H1 (cell line): Measurements from ENCODE around the gene TRIM65. TPM values are rescaled to one million over a fixed set of nuclear protein-coding genes. Genes with fewer than 3 reads are reported as not detected.

Experiments used
- CTCF ChIA-PET: fragments of 300-600 bp; sonication (Branson Sonifier 250); formaldehyde crosslinking; loops from one replicate; lab custom pipeline; 2021; ENCODE audit not compliant: partially characterized antibody; lab: Charles Lee
- POLR2A ChIA-PET: fragments of 300-600 bp; sonication (Branson Sonifier 250); formaldehyde crosslinking; loops from one replicate; lab custom pipeline; 2021; ENCODE audit warnings: inconsistent platforms; ENCODE audit not compliant: partially characterized antibody; lab: Charles Lee
- DNase-seq, 2 experiments: peaks; one replicate each; pipeline versions ENCODE4 v3.0.0 to v3.0.0-alpha.2; 2010 to 2022; ENCODE audit warnings: low spot score in 2 of 2, low read depth in 1 of 2, mixed read lengths in 1 of 2
- FAIRE-seq: peaks from 2 replicates; lab custom pipeline; 2011; peaks lifted over from hg19 to GRCh38; lab: Jason Lieb, UNC
- H2AFZ ChIP-seq: 2 replicates; pipeline ENCODE4 v1.8.1; 2012; ENCODE audit warnings: low read length, inconsistent platforms
- H2AK5ac ChIP-seq: 2 replicates; pipeline ENCODE4 v1.6.1; 2013; ENCODE audit warnings: low read depth, low read length
- H2BK120ac ChIP-seq: replicated peaks from 2 replicates; pipeline ENCODE3; 2013; ENCODE audit warnings: low read depth, low read length, inconsistent platforms
- H2BK12ac ChIP-seq: 2 replicates; pipeline ENCODE4 v1.6.1; 2013; ENCODE audit warnings: low read depth, low read length
- H2BK15ac ChIP-seq: 2 replicates; pipeline ENCODE4 v1.6.1; 2013; ENCODE audit warnings: low read length
- H2BK20ac ChIP-seq: 2 replicates; pipeline ENCODE4 v1.6.1; 2013; ENCODE audit warnings: low read length
- H2BK5ac ChIP-seq: 2 replicates; pipeline ENCODE4 v1.6.1; 2013; ENCODE audit warnings: low read depth, low read length
- H3K14ac ChIP-seq: 2 replicates; pipeline ENCODE4 v1.6.1; 2013; ENCODE audit warnings: inconsistent platforms; ENCODE audit not compliant: insufficient read length
- H3K18ac ChIP-seq: 2 replicates; pipeline ENCODE4 v1.6.1; 2013; ENCODE audit warnings: low read length; ENCODE audit errors: extremely low read depth
- H3K23ac ChIP-seq: 2 replicates; pipeline ENCODE4 v1.6.1; 2013; ENCODE audit warnings: inconsistent platforms; ENCODE audit not compliant: insufficient read length
- H3K23me2 ChIP-seq: 2 replicates; pipeline ENCODE4 v1.6.1; 2013; ENCODE audit warnings: low read depth, low read length
- H3K27ac ChIP-seq: 2 replicates; pipeline ENCODE4 v1.6.1; 2011; ENCODE audit warnings: low read depth, low read length, inconsistent platforms
- H3K27me3 ChIP-seq, 4 experiments: replicated peaks in 1 of 4; 1 replicate in 1 of 4; 2 replicates in 3 of 4; pipeline versions ENCODE4 v1.6.1 to v1.8.1; 2011 to 2013; ENCODE audit warnings: low read length in 3 of 4, mild to moderate bottlenecking in 3 of 4, inconsistent platforms in 2 of 4, mixed read lengths in 2 of 4, moderate library complexity in 1 of 4; ENCODE audit not compliant: control insufficient read depth in 3 of 4, insufficient read depth in 3 of 4; ENCODE audit errors: extremely low read depth in 1 of 4
- H3K36me3 ChIP-seq, 4 experiments: 2 replicates each; pipeline versions ENCODE4 v1.6.1 to v1.8.1; 2011 to 2013; ENCODE audit warnings: mild to moderate bottlenecking in 4 of 4, low read length in 3 of 4, moderate library complexity in 2 of 4, control low read depth in 1 of 4, inconsistent platforms in 1 of 4; ENCODE audit not compliant: insufficient read depth in 4 of 4, control insufficient read depth in 2 of 4
- H3K4ac ChIP-seq: replicated peaks from 2 replicates; pipeline ENCODE3; 2013; ENCODE audit warnings: low read length, low read depth, mixed read lengths, inconsistent platforms; ENCODE audit not compliant: insufficient read length
- H3K4me1 ChIP-seq, 4 experiments: replicated peaks in 1 of 4; 1 replicate in 1 of 4; 2 replicates in 3 of 4; pipeline versions ENCODE4 v1.6.1 to v1.8.1; 2011 to 2013; ENCODE audit warnings: low read length in 3 of 4, inconsistent platforms in 2 of 4, mixed read lengths in 1 of 4; ENCODE audit not compliant: insufficient read depth in 4 of 4, control insufficient read depth in 3 of 4
- H3K4me2 ChIP-seq, 2 experiments: 2 replicates each; pipeline versions ENCODE4 v1.6.1 to v1.8.1; 2011 to 2013; ENCODE audit warnings: low read depth in 2 of 2, low read length in 2 of 2, control low read depth in 1 of 2, inconsistent platforms in 1 of 2, mild to moderate bottlenecking in 1 of 2; ENCODE audit not compliant: insufficient read depth in 1 of 2
- H3K4me3 ChIP-seq, 4 experiments: fragments of 200-600, 300-600 bp in 1 of 4; sonication (generic), shearing (Covaris generic), sonication (Bioruptor Twin) in 1 of 4; 2 replicates each; pipeline versions ENCODE4 v1.5.1 to v1.8.1; 2011 to 2016; ENCODE audit warnings: low read length in 4 of 4, low read depth in 3 of 4, control low read depth in 2 of 4, inconsistent platforms in 2 of 4, mild to moderate bottlenecking in 2 of 4, mixed read lengths in 1 of 4, moderate library complexity in 1 of 4; ENCODE audit not compliant: insufficient read depth in 2 of 4; ENCODE audit errors: extremely low read depth in 1 of 4
- H3K56ac ChIP-seq: replicated peaks from 2 replicates; pipeline ENCODE3; 2013; ENCODE audit warnings: low read depth, mild to moderate bottlenecking, mixed read lengths, low read length, inconsistent platforms; ENCODE audit not compliant: insufficient read length
- H3K79me1 ChIP-seq: 2 replicates; pipeline ENCODE4 v1.6.1; 2013; ENCODE audit warnings: low read depth, low read length, control low read depth
- H3K79me2 ChIP-seq, 2 experiments: 2 replicates each; pipeline versions ENCODE4 v1.6.1 to v1.8.1; 2012 to 2013; ENCODE audit warnings: low read length in 2 of 2, mild to moderate bottlenecking in 2 of 2, inconsistent platforms in 1 of 2; ENCODE audit not compliant: insufficient read depth in 2 of 2, control insufficient read depth in 1 of 2
- H3K9ac ChIP-seq, 4 experiments: replicated peaks in 1 of 4; 1 replicate in 1 of 4; 2 replicates in 3 of 4; pipeline versions ENCODE4 v1.6.1 to v1.8.1; 2011 to 2013; ENCODE audit warnings: low read depth in 3 of 4, low read length in 3 of 4, control low read depth in 2 of 4, mild to moderate bottlenecking in 2 of 4, moderate library complexity in 2 of 4, inconsistent platforms in 1 of 4; ENCODE audit errors: extremely low read depth in 1 of 4
- H3K9me3 ChIP-seq, 2 experiments: 2 replicates each; pipeline versions ENCODE4 v1.6.1 to v1.8.1; 2012 to 2013; ENCODE audit warnings: mild to moderate bottlenecking in 2 of 2, moderate library complexity in 2 of 2, control low read depth in 1 of 2, inconsistent platforms in 1 of 2, low read depth in 1 of 2, low read length in 1 of 2, mixed read lengths in 1 of 2; ENCODE audit not compliant: insufficient read depth in 2 of 2
- H4K20me1 ChIP-seq, 2 experiments: replicated peaks in 1 of 2; 2 replicates each; pipeline versions ENCODE3 to v1.8.1; 2011 to 2013; ENCODE audit warnings: inconsistent platforms in 2 of 2, low read length in 2 of 2, mild to moderate bottlenecking in 1 of 2; ENCODE audit not compliant: insufficient read depth in 2 of 2, control insufficient read depth in 1 of 2
- H4K5ac ChIP-seq: 2 replicates; pipeline ENCODE4 v1.6.1; 2013; ENCODE audit warnings: low read length, low read depth, mixed read lengths, inconsistent platforms; ENCODE audit not compliant: insufficient read length
- H4K8ac ChIP-seq: 2 replicates; pipeline ENCODE4 v1.8.0; 2013; ENCODE audit warnings: mild to moderate bottlenecking, moderate library complexity, low read length, inconsistent platforms; ENCODE audit not compliant: insufficient read depth; ENCODE audit errors: extremely low read depth
- H4K91ac ChIP-seq: replicated peaks from 2 replicates; pipeline ENCODE3; 2013; ENCODE audit warnings: low read length, mixed read lengths, inconsistent platforms; ENCODE audit not compliant: insufficient read length
- CHD1 ChIP-seq: IDR thresholded peaks from 2 replicates; pipeline ENCODE4 v1.6.1; 2012; ENCODE audit warnings: low read depth, low read length, improper control_type of control experiment
- EGR1 ChIP-seq: IDR thresholded peaks from 2 replicates; pipeline ENCODE4 v1.6.1; 2011; ENCODE audit warnings: low read depth, low read length, borderline replicate concordance
- EZH2 ChIP-seq: fragments of 200-600 bp; sonication (generic); IDR thresholded peaks from 2 replicates; pipeline ENCODE4 v1.7.1; 2012; ENCODE audit warnings: low read depth, mild to moderate bottlenecking, moderate library complexity, low read length, inconsistent platforms; ENCODE audit not compliant: severe bottlenecking
- GTF2F1 ChIP-seq: IDR thresholded peaks from 2 replicates; pipeline ENCODE4 v1.6.1; 2012; ENCODE audit warnings: low read depth, low read length, improper control_type of control experiment, borderline replicate concordance
- HDAC2 ChIP-seq, 2 experiments: fragments of 300-600 bp in 1 of 2; sonication (generic) in 1 of 2; IDR thresholded peaks; 2 replicates each; pipeline ENCODE4 v1.6.1; 2011 to 2012; ENCODE audit warnings: low read depth in 2 of 2, low read length in 2 of 2, mild to moderate bottlenecking in 2 of 2, moderate library complexity in 2 of 2, borderline replicate concordance in 1 of 2, inconsistent platforms in 1 of 2
- POLR2A ChIP-seq, 2 experiments: IDR thresholded peaks; 1 replicate in 1 of 2; 2 replicates in 1 of 2; pipeline ENCODE4 v1.6.1; 2011; ENCODE audit warnings: low read depth in 2 of 2, low read length in 2 of 2, mild to moderate bottlenecking in 2 of 2; ENCODE audit errors: control extremely low read depth in 1 of 2
- RFX5 ChIP-seq: IDR thresholded peaks from 2 replicates; pipeline ENCODE4 v1.6.1; 2011; ENCODE audit warnings: low read depth, low read length, improper control_type of control experiment, borderline replicate concordance
- RNF2 ChIP-seq: fragments of 200-900, 300-1000 bp; sonication (generic); IDR thresholded peaks from 2 replicates; pipeline ENCODE4 v1.7.1; 2016; ENCODE audit warnings: borderline replicate concordance, low read depth, mild to moderate bottlenecking, antibody characterized with exemption, low read length; ENCODE audit not compliant: poor library complexity, severe bottlenecking; ENCODE audit errors: missing control alignments
- SIX5 ChIP-seq: IDR thresholded peaks from 2 replicates; pipeline ENCODE4 v1.6.1; 2011; ENCODE audit warnings: mild to moderate bottlenecking, low read depth, low read length
- SP1 ChIP-seq: IDR thresholded peaks from 2 replicates; pipeline ENCODE4 v1.6.1; 2011; ENCODE audit warnings: low read depth, low read length
- ZNF274 ChIP-seq: IDR thresholded peaks from 2 replicates; pipeline ENCODE4 v1.7.0; 2012; ENCODE audit warnings: low read length, borderline replicate concordance; ENCODE audit errors: extremely low read depth
- WGBS, 2 experiments: shearing (Covaris generic) in 1 of 2; methylation state at CpG; one replicate each; pipeline versions ENCODE4 v1.1.6 to v1.1.7; 2013 to 2015; ENCODE audit warnings: low lambda C conversion rate in 2 of 2, mixed read lengths in 2 of 2, inconsistent platforms in 1 of 2, low coverage in 1 of 2, missing lambda C conversion rate in 1 of 2; ENCODE audit not compliant: insufficient replicate concordance in 2 of 2, insufficient coverage in 1 of 2, insufficient read length in 1 of 2; ENCODE audit errors: extremely low coverage in 1 of 2, missing lambda C conversion rate in 1 of 2; 5-methylcytosine and 5-hydroxymethylcytosine counted together
- polyA plus RNA-seq, 7 experiments: library from polyadenylated mRNA; depleted of rRNA in 3 of 7; stranded (reverse) in 5 of 7; unstranded in 2 of 7; fragments of >200 nt in 5 of 7; fragments of 200-250 nt in 2 of 7; gene quantifications; 1 replicate in 5 of 7; 2 replicates in 1 of 7; 4 replicates in 1 of 7; pipeline versions ENCODE4 v1.2.1 to v1.2.3, GENCODE V29; 2011 to 2013; ENCODE audit warnings: missing spikeins in 2 of 7, mixed read lengths in 2 of 7
- total RNA-seq: library from RNA; stranded (reverse); fragmentation: NEBNext Ultra II Directional; extraction: Animal tissue kit (Norgen Biotek cat#: 25700); gene quantifications from 2 replicates; pipeline ENCODE4 v1.2.1, GENCODE V29; 2021
- TF ChIP-seq, protein P1 (sequence below): IDR thresholded peaks from 2 replicates; pipeline ENCODE4 v1.6.1; 2012; ENCODE audit warnings: low read length, inconsistent platforms

TRIM65 gene
- total and polyA plus RNA-seq, 2 of the 8 experiments (the other 6 are each of a cell fraction or from before 2014, with no cell fraction given), result 21.2 to 48.6 TPM

DNA sequence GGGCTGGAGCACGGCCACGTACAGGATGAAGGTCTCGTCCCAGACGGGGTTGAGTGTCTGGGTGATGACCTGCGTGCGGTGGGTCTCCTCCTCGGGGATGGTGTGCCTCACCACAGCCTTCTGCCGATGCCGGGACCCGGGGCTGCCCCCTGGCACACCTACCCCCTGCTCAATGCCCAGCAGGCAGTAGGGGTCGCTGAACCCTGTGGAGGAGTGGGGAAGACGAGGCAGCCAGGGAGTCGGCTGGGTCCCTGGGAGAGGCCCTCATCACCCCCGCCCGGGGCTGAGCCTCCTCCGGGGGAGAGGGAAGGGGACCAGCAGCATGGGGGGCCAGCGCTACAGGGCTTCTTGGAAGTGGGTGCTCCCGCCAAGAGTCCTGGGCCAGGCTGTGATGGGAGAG is 54.3 kb downstream of the TRIM65 start:
- H3K14ac ChIP-seq, result no peak overlapping the region
- no peaks in the 10 kb centered on the region for H3K79me2 ChIP-seq
- peaks cover 0 to 8% (median 6%) of the 10 kb centered on the region in 4 experiments; a peak in 4 of 7 replicates for H3K4me1 ChIP-seq
- H3K56ac ChIP-seq, result no peak overlapping the region
- no peaks in the 10 kb centered on the region for H3K27me3 ChIP-seq
- no peak overlapping the region for H3K27ac ChIP-seq
- ChIA-PET CTCF (interaction anchor here (0.6 to 27.2 kb wide), 4 partner anchors 10 to 156 kb away, joined by 3 to 563 read pairs (median 82); partner anchors contain the start of gene WBP2), POLR2A (interaction anchor here (4.2 kb wide), 1 partner anchor 9 kb away, joined by 36 read pairs; no protein-coding TSS in a partner anchor)
- no peak overlapping the region for H2BK15ac ChIP-seq
- H4K8ac ChIP-seq, result peak overlapping the region; percentile 51; the same call in 1 of the 2 replicates
- no peak overlapping the region for H3K4me2 ChIP-seq
- H2AK5ac ChIP-seq, result no peak overlapping the region
- no peak overlapping the region for H2BK20ac ChIP-seq
- no peak for DNase-seq
- no peak overlapping the region for H3K23ac ChIP-seq
- H3K4ac ChIP-seq, result no peak overlapping the region
- H3K9me3 ChIP-seq, result no peaks in the 10 kb centered on the region
- H2BK12ac ChIP-seq, result 0 out of 2 replicates have a peak overlapping the region, but pooled peaks have one; percentile 12
- no peak for FAIRE-seq
- H3K18ac ChIP-seq, result no peak overlapping the region
- no peak overlapping the region for H3K9ac ChIP-seq
- H2BK120ac ChIP-seq, result no peak overlapping the region
- WGBS, 2 experiments, result 88% methylated on average over 17 of the region's 18 CpGs; no CpG with 5 or more reads in 1 of the 2 experiments
- H4K5ac ChIP-seq, result no peak overlapping the region
- no peaks in the 10 kb centered on the region for H3K23me2 ChIP-seq
- no peak overlapping the region for H2BK5ac ChIP-seq
- H3K79me1 ChIP-seq, result no peaks in the 10 kb centered on the region
- H3K4me3 ChIP-seq, result no peak overlapping the region
- no peak overlapping the region for H4K91ac ChIP-seq
- peaks cover 0 to 1% of the 10 kb centered on the region in 2 experiments for H4K20me1 ChIP-seq
- H2AFZ ChIP-seq, result no peak overlapping the region
- H3K36me3 ChIP-seq, result peaks cover 2 to 10% (median 9%) of the 10 kb centered on the region in 4 experiments; a peak in 6 of 8 replicates
- TF ChIP-seq ZNF274 (no peak), HDAC2 (IDR thresholded peaks at IDR 0.05; ENCODE audit: borderline replicate concordance in 1 of 2, low read depth in 2 of 2, low read length in 2 of 2) (no peak), SP1 (no peak), EGR1 (no peak), EZH2 (no peak), RNF2 (no peak), CHD1 (no peak), RFX5 (no peak), GTF2F1 (no peak), POLR2A (IDR thresholded peaks at IDR 0.05; ENCODE audit: control extremely low read depth in 1 of 2, low read depth in 2 of 2, low read length in 2 of 2) (no peak), SIX5 (no peak)
- TF ChIP-seq, protein P1, sequence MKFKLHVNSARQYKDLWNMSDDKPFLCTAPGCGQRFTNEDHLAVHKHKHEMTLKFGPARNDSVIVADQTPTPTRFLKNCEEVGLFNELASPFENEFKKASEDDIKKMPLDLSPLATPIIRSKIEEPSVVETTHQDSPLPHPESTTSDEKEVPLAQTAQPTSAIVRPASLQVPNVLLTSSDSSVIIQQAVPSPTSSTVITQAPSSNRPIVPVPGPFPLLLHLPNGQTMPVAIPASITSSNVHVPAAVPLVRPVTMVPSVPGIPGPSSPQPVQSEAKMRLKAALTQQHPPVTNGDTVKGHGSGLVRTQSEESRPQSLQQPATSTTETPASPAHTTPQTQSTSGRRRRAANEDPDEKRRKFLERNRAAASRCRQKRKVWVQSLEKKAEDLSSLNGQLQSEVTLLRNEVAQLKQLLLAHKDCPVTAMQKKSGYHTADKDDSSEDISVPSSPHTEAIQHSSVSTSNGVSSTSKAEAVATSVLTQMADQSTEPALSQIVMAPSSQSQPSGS, result no peak
